Activated T-helper 1 cell treated with anti-CD3 and anti-CD28 coated beads, Interleukin-12 subunit alpha, Interleukin-12 subunit beta, Interleukin-2, Interleukin-4 antibody, amounts not matched to agents 30 ng/mL and 10 ng/mL and 1 ng/mL, durations not matched to agents 14 hours and 24 hours and 36 hours (primary cell): ENCODE results near the gene C9orf40. TPM values are rescaled to one million over a fixed set of nuclear protein-coding genes. Genes with fewer than 3 reads are reported as not detected.

Experiments used
- DNase-seq: peaks from one replicate; pipeline ENCODE4 v3.0.0; 2021; ENCODE audit warnings: low spot score
- H3K27ac Mint-ChIP-seq: one replicate; pipeline ENCODE4 v1.8.0; 2021; ENCODE audit warnings: mild to moderate bottlenecking, mixed read lengths
- H3K27me3 Mint-ChIP-seq: one replicate; pipeline ENCODE4 v1.8.0; 2022; ENCODE audit warnings: mild to moderate bottlenecking, moderate library complexity, mixed read lengths; ENCODE audit not compliant: insufficient read depth
- H3K36me3 Mint-ChIP-seq: one replicate; pipeline ENCODE4 v1.8.0; 2021; ENCODE audit warnings: low read depth, mixed read lengths
- H3K4me1 Mint-ChIP-seq: one replicate; pipeline ENCODE4 v1.8.0; 2021; ENCODE audit warnings: low read depth, mixed read lengths
- H3K4me3 Mint-ChIP-seq: one replicate; pipeline ENCODE4 v1.8.0; 2021; ENCODE audit warnings: mild to moderate bottlenecking, moderate library complexity, mixed read lengths
- H3K9me3 Mint-ChIP-seq: one replicate; pipeline ENCODE4 v1.8.0; 2021; ENCODE audit warnings: mixed read lengths
- intact Hi-C: fragments of 100-400 bp; cut with micrococcal nuclease; formaldehyde crosslinking; loops from one replicate; pipeline ENCODE4 v1.15.1; 2024
- total RNA-seq: library from RNA; stranded (reverse); gene quantifications from 2 replicates; pipeline ENCODE4 v1.2.3, GENCODE V29; 2022

The C9orf40 gene
- total RNA-seq, 1 donor from 2014 or later, result 18.1 TPM

- no peak for DNase-seq
- no peak overlapping the region for H3K27ac Mint-ChIP-seq
- peaks cover 17% of the 10 kb centered on the region for H3K9me3 Mint-ChIP-seq
- no peaks in the 10 kb centered on the region for H3K27me3 Mint-ChIP-seq
- peaks cover 6% of the 10 kb centered on the region for H3K4me1 Mint-ChIP-seq
- H3K4me3 Mint-ChIP-seq, result no peak overlapping the region
- H3K36me3 Mint-ChIP-seq, result peaks cover 16% of the 10 kb centered on the region
- intact Hi-C loops, result no loop called here
These were observed 5.9 kb upstream of the C9orf40 start for GRCh38 chr9:74958587-74958986.

- H3K9me3 Mint-ChIP-seq, result no peaks in the 10 kb centered on the region
- H3K4me3 Mint-ChIP-seq, result peak overlapping the region; percentile 90
- H3K36me3 Mint-ChIP-seq, result peaks cover 11% of the 10 kb centered on the region
- intact Hi-C loops, result loop anchor here (1.0 to 2.0 kb wide), 4 partner anchors 50 to 194 kb away; no protein-coding TSS in a partner anchor
- H3K27ac Mint-ChIP-seq, result peak overlapping the region; percentile 91
- no peak for DNase-seq
- H3K27me3 Mint-ChIP-seq, result no peaks in the 10 kb centered on the region
- peaks cover 40% of the 10 kb centered on the region for H3K4me1 Mint-ChIP-seq
These were observed 581 bp upstream of the C9orf40 start for GRCh38 chr9:74953235-74953751.

- Mint-ChIP-seq H3K27me3 (no peaks in the 10 kb centered on the region), H3K4me3 (peak overlapping the region; percentile 98), H3K36me3 (peaks cover 20% of the 10 kb centered on the region), H3K4me1 (peaks cover 46% of the 10 kb centered on the region), H3K27ac (peak overlapping the region; percentile 99), H3K9me3 (no peaks in the 10 kb centered on the region)
- peak; percentile 44 for DNase-seq
- intact Hi-C loops, result loop anchor here (1.0 to 2.0 kb wide), 5 partner anchors 51 to 195 kb away; partner anchors contain the start of gene CARNMT1
These were observed 974 bp downstream of the C9orf40 start for GRCh38 chr9:74951725-74952151.

DNA sequence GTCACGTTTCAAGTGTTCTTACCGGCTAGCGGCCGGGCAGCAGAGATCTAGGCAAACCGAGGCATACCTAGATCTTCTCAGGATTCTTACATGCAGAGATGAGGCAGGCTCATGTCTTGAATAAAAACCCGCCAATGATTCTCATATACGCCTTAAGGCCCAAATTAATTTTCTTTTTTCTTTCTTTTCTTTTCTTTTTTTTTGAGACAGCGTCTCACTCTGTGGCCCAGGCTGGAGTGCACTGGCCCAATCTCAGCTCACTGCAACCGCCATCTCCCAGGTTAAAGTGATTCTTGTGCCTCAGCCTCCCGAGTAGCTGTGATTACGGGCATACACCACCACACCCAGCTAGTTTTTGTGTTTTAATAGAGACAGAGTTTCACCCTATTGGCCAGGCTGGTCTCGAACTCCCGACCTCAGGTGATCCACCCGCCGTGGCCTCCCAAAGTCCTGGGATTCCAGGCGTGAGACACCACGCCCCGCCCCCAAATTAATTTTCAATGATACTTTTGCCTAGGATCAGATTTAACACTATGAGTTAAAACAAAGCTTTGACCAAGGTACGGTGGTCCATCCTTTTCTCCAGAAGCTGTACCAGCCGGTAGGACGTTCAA, 1.5 kb downstream of the C9orf40 start:
- peak overlapping the region; percentile 99 for H3K27ac Mint-ChIP-seq
- peaks cover 47% of the 10 kb centered on the region for H3K4me1 Mint-ChIP-seq
- H3K9me3 Mint-ChIP-seq, result no peaks in the 10 kb centered on the region
- H3K4me3 Mint-ChIP-seq, result peak overlapping the region; percentile 98
- intact Hi-C loops, result loop anchor here (1.0 kb wide), 1 partner anchor 174 kb away; no protein-coding TSS in a partner anchor
- H3K27me3 Mint-ChIP-seq, result no peaks in the 10 kb centered on the region
- no peak for DNase-seq
- H3K36me3 Mint-ChIP-seq, result peaks cover 22% of the 10 kb centered on the region

- DNase-seq, result no peak
- intact Hi-C loops, result no loop called here
- Mint-ChIP-seq H3K9me3 (no peaks in the 10 kb centered on the region), H3K4me1 (peaks cover 47% of the 10 kb centered on the region), H3K4me3 (peak overlapping the region; percentile 25), H3K27ac (no peak overlapping the region), H3K36me3 (peaks cover 22% of the 10 kb centered on the region), H3K27me3 (no peaks in the 10 kb centered on the region)
These were observed 2.6 kb downstream of the C9orf40 start for GRCh38 chr9:74949859-74950855.

DNA sequence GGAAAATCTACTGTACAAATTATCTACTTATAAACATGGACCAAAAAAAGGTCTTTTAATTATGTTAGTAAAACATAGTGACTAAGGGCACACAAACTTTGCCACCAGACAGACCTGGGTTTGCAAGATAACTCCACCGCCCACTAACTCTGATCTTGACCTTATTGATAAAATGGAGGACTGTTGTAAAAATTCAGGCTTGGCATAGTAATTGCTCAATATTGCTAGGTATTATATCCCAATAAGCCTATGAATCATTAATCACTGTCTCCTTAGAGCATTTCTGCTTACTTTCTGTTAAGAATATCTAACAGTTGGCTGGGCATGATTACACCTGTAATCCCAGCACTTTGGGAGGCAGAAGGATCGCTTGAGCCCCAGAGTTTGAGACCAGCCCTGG, 3.8 kb downstream of the C9orf40 start:
- H3K27ac Mint-ChIP-seq, result no peak overlapping the region
- no peak overlapping the region for H3K4me3 Mint-ChIP-seq
- H3K27me3 Mint-ChIP-seq, result no peaks in the 10 kb centered on the region
- H3K36me3 Mint-ChIP-seq, result peaks cover 22% of the 10 kb centered on the region
- intact Hi-C loops, result no loop called here
- no peaks in the 10 kb centered on the region for H3K9me3 Mint-ChIP-seq
- peaks cover 47% of the 10 kb centered on the region for H3K4me1 Mint-ChIP-seq
- no peak for DNase-seq

- Mint-ChIP-seq H3K4me3 (no peak overlapping the region), H3K4me1 (peaks cover 47% of the 10 kb centered on the region), H3K27ac (no peak overlapping the region), H3K27me3 (no peaks in the 10 kb centered on the region), H3K36me3 (peaks cover 18% of the 10 kb centered on the region), H3K9me3 (peaks cover 4% of the 10 kb centered on the region)
- DNase-seq, result no peak
- intact Hi-C loops, result no loop called here
These were observed 6.0 kb downstream of the C9orf40 start for GRCh38 chr9:74946686-74947085.

- peaks cover 19% of the 10 kb centered on the region for H3K4me1 Mint-ChIP-seq
- DNase-seq, result peak; percentile 7
- peaks cover 4% of the 10 kb centered on the region for H3K9me3 Mint-ChIP-seq
- H3K4me3 Mint-ChIP-seq, result no peak overlapping the region
- peaks cover 8% of the 10 kb centered on the region for H3K27me3 Mint-ChIP-seq
- intact Hi-C loops, result no loop called here
- peak overlapping the region; percentile 7 for H3K27ac Mint-ChIP-seq
- H3K36me3 Mint-ChIP-seq, result peaks cover 10% of the 10 kb centered on the region
These were observed 9.9 kb downstream of the C9orf40 start for GRCh38 chr9:74942801-74943200.

DNA sequence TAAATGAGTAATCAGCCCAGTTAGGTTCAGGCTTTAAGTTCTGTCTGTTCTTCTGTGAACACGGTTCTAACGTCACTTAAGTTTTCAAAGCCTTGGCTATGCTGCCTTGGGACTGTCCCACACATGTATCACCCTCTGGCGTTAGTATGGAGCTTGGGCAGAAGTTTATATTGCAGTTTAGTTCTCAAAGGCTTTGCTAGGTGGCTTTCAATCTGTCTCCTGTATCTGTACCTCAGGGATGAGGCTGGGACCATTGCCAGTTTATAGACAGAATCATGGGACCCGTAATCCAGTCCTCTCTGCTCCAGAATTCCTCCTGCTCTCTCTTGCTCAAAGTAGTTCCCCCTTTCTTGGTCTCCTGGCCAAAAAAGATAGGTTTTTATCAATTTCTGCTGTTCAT, 12.1 kb downstream of the C9orf40 start:
- peaks cover 11% of the 10 kb centered on the region for H3K4me1 Mint-ChIP-seq
- no peak overlapping the region for H3K27ac Mint-ChIP-seq
- H3K9me3 Mint-ChIP-seq, result peaks cover 4% of the 10 kb centered on the region
- peaks cover 2% of the 10 kb centered on the region for H3K36me3 Mint-ChIP-seq
- no peak overlapping the region for H3K4me3 Mint-ChIP-seq
- peaks cover 11% of the 10 kb centered on the region for H3K27me3 Mint-ChIP-seq
- intact Hi-C loops, result no loop called here
- no peak for DNase-seq

GRCh38 chr9:74935008-74935407, 17.7 kb downstream of the C9orf40 start:
- intact Hi-C loops, result no loop called here
- Mint-ChIP-seq H3K9me3 (peaks cover 4% of the 10 kb centered on the region), H3K4me3 (no peak overlapping the region), H3K4me1 (no peaks in the 10 kb centered on the region), H3K27ac (no peak overlapping the region), H3K36me3 (no peaks in the 10 kb centered on the region), H3K27me3 (peaks cover 9% of the 10 kb centered on the region)
- no peak for DNase-seq

GRCh38 chr9:74921737-74922136, 31.0 kb downstream of the C9orf40 start:
- H3K4me1 Mint-ChIP-seq, result no peaks in the 10 kb centered on the region
- intact Hi-C loops, result no loop called here
- no peak overlapping the region for H3K27ac Mint-ChIP-seq
- no peak overlapping the region for H3K4me3 Mint-ChIP-seq
- H3K27me3 Mint-ChIP-seq, result peaks cover 8% of the 10 kb centered on the region
- no peaks in the 10 kb centered on the region for H3K9me3 Mint-ChIP-seq
- DNase-seq, result no peak
- H3K36me3 Mint-ChIP-seq, result no peaks in the 10 kb centered on the region

DNA sequence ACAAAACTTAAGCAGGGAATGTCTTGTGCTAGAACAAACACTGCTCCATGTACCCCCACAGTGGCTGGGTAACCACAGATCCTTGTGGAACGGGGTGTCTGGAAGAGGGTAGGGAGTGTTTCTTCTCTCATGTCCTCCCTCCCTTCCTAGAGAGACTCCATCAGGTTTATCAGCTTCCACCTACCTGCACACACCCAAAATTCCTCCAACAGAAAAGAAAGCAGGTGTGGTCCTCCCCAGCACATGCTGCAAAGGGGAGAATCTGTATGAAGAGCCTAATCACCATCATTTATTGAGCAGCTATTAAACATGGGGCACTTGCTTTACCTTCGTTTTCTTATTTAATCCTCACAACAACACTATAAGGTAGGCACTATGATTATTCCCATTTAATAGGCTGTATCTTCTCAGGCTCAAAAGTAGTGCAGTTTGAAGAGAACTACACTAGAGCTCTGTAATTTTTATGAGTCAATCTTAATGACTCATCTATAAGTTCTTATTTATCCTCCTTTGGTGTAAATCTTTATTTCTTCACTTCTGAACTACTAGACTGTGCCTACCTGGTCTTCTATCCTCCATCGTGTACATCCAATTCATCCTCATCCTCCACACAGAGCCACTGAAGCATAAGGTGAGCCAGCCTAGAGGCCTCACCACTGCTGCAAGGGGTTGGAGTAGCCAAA, 31.6 kb downstream of the C9orf40 start:
- Mint-ChIP-seq H3K4me3 (no peak overlapping the region), H3K9me3 (no peaks in the 10 kb centered on the region), H3K27me3 (peaks cover 14% of the 10 kb centered on the region), H3K36me3 (no peaks in the 10 kb centered on the region), H3K27ac (no peak overlapping the region), H3K4me1 (no peaks in the 10 kb centered on the region)
- no peak for DNase-seq
- intact Hi-C loops, result no loop called here
